Gastrocnemius medialis (tissue), 4 donors: ENCODE measurements around the gene EIF3B. TPM values are rescaled to one million over a fixed set of nuclear protein-coding genes. Genes with fewer than 3 reads are reported as not detected.
"Not testable (repeated sequence)": the region's sequence is repeated elsewhere in the genome, so short reads cannot be mapped to it uniquely, and the experiment has no call there.

Experiments used
- ATAC-seq, 2 donors: fragments of 150-250 bp; one replicate each; pipeline ENCODE4 v1.9.1; 2016
- DNase-seq, 2 donors: peaks; one replicate each; pipeline ENCODE4 v3.0.0-alpha.2; 2019
- H3K27ac ChIP-seq, 4 donors: fragments of 200-600 bp; sonication (generic); 1 replicate in 1 of 4; 2 replicates in 3 of 4; pipeline ENCODE4 v1.5.1; 2016 to 2018; ENCODE audit warnings: mild to moderate bottlenecking in 2 of 4, moderate library complexity in 1 of 4
- H3K27me3 ChIP-seq, 3 donors: fragments of 200-600 bp; sonication (generic) in 2 of 3; 1 replicate in 1 of 3; 2 replicates in 2 of 3; pipeline versions ENCODE4 v1.5.1 to v1.6.0; 2016 to 2019; ENCODE audit warnings: mild to moderate bottlenecking in 1 of 3, moderate library complexity in 1 of 3
- H3K36me3 ChIP-seq, 2 donors: fragments of 200-600 bp; sonication (generic) in 1 of 2; one replicate each; pipeline ENCODE4 v1.5.1; 2017 to 2018
- H3K4me1 ChIP-seq, 2 donors: fragments of 200-600 bp; sonication (generic) in 1 of 2; one replicate each; pipeline ENCODE4 v1.5.1; 2016 to 2017; ENCODE audit warnings: mild to moderate bottlenecking in 2 of 2
- H3K4me3 ChIP-seq, 4 donors: fragments of 200-600 bp; sonication (generic) in 3 of 4; 1 replicate in 1 of 4; 2 replicates in 3 of 4; pipeline ENCODE4 v1.5.1; 2016 to 2019; ENCODE audit warnings: mild to moderate bottlenecking in 2 of 4
- H3K9me3 ChIP-seq, 3 donors: fragments of 200-600 bp; sonication (generic) in 2 of 3; 1 replicate in 1 of 3; 2 replicates in 2 of 3; pipeline ENCODE4 v1.5.1; 2016 to 2019
- POLR2A ChIP-seq, 2 donors: fragments of 450-650 bp; IDR thresholded peaks; one replicate each; pipeline ENCODE4 v1.6.1; 2017; ENCODE audit warnings: antibody characterized with exemption in 2 of 2, mild to moderate bottlenecking in 2 of 2, moderate library complexity in 2 of 2
- in situ Hi-C, 4 donors: fragments of 200-750 bp; cut with MboI; loops; one replicate each; pipeline versions ENCODE4 v1.15.0 to v1.8.0; 2017; ENCODE audit warnings: low sequenced_read_pairs in 4 of 4
- intact Hi-C: fragments of 100-400 bp; cut with DNase I; formaldehyde crosslinking; loops from one replicate; pipeline ENCODE4 v1.15.1; 2023; ENCODE audit warnings: low total_unique reads
- total RNA-seq, 4 donors: library from RNA; depleted of rRNA; stranded (reverse); fragments of >200 nt; gene quantifications; one replicate each; pipeline versions ENCODE4 v1.1.0 to v1.2.3, GENCODE V29; 2016
- TF ChIP-seq, protein P1 (sequence below), 5 experiments: fragments of 450-650 bp in 3 of 5; fragments of 200-600 bp in 2 of 5; sonication (generic) in 2 of 5; IDR thresholded peaks in 4 of 5; conservative IDR thresholded peaks in 1 of 5; 1 replicate in 4 of 5; 2 replicates in 1 of 5; pipeline ENCODE4 v1.5.1; 2016 to 2019; ENCODE audit warnings: antibody characterized with exemption in 5 of 5, mild to moderate bottlenecking in 3 of 5, moderate library complexity in 3 of 5

The EIF3B gene
- total RNA-seq, 4 donors from 2014 or later = 105 to 207 (median 195) TPM

DNA sequence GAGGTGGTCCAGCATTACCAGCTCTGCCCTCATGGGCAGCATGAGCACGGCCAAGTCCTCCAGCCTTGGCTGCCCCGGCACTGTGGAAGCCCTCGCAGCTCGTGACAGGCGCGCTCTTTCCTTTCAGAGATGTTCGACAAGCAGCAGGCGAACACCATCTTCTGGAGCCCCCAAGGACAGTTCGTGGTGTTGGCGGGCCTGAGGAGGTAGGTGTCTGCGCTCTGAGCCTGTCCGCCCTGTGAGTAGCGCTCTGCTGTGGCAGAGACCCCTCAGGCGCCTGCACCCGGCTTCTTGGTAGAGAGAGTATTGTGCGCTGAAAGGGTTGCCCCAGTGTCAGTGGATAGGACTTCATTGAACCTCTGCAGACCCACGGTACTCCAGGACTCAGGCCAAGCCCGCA is 19.8 kb downstream of the EIF3B start:
- in situ Hi-C loops = no loop called here
- DNase-seq (no peak), ATAC-seq (no peak)
- Histone ChIP-seq H3K27ac (peak overlapping the region; percentile 18 to 71 (median 62)), H3K4me3 (no peak overlapping the region), H3K27me3 (no peaks in the 10 kb centered on the region), H3K9me3 (no peaks in the 10 kb centered on the region), H3K36me3 (peaks cover 6 to 89% of the 10 kb centered on the region in 2 donors), H3K4me1 (peaks cover 11 to 12% of the 10 kb centered on the region in 2 donors)
- intact Hi-C loops = no loop called here
- TF ChIP-seq, protein P1, sequence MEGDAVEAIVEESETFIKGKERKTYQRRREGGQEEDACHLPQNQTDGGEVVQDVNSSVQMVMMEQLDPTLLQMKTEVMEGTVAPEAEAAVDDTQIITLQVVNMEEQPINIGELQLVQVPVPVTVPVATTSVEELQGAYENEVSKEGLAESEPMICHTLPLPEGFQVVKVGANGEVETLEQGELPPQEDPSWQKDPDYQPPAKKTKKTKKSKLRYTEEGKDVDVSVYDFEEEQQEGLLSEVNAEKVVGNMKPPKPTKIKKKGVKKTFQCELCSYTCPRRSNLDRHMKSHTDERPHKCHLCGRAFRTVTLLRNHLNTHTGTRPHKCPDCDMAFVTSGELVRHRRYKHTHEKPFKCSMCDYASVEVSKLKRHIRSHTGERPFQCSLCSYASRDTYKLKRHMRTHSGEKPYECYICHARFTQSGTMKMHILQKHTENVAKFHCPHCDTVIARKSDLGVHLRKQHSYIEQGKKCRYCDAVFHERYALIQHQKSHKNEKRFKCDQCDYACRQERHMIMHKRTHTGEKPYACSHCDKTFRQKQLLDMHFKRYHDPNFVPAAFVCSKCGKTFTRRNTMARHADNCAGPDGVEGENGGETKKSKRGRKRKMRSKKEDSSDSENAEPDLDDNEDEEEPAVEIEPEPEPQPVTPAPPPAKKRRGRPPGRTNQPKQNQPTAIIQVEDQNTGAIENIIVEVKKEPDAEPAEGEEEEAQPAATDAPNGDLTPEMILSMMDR (IDR thresholded peaks at IDR 0.05 in 4 of 5, conservative IDR thresholded peaks at IDR 0.05 in 1 of 5) = no peak
- TF ChIP-seq POLR2A (IDR thresholded peaks at IDR 0.05) = no peak

GRCh38 chr7:2374830-2375728 is 20.5 kb downstream of the EIF3B start:
- ATAC-seq = peak; percentile 67 to 79

DNA sequence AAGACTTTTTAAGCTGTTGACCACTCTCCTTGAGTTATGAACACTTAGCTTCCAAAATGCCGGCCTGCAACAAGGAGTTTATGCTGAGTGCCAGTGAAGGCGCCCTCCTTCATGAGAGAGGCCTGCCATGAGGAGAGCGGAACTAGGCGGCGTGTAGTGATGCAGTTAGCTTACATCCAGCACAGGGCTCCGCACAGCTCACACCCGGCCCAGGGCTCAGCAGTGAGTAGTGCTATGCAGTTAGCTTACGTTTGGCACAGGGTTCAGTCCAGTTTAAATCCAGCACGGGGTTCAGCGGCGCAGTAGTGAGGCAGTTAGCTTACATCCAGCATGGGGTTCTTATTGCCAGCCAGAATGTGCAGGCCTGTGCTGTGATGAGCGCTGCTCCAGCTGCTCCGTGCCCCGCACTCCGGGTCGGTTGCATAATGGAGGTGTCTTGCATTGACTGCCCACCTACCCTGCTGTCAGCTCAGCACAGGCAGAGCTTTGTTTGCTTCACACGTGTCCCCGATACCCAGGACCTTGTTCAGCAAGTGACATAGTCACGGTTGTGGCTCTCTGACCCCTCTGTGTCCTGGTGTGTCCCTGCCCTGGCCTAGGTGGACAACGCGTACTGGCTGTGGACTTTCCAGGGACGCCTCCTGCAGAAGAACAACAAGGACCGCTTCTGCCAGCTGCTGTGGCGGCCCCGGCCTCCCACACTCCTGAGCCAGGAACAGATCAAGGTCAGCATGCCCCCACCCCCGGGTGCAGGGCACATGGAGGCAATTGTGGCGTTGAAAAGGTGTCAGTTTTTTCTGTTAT is 21.9 kb downstream of the EIF3B start:
- TF ChIP-seq, protein P1 (IDR thresholded peaks at IDR 0.05 in 4 of 5, conservative IDR thresholded peaks at IDR 0.05 in 1 of 5) = no peak
- no peak for TF ChIP-seq POLR2A (IDR thresholded peaks at IDR 0.05)
- Histone ChIP-seq H3K36me3 (peaks cover 7 to 89% of the 10 kb centered on the region in 2 donors), H3K9me3 (no peaks in the 10 kb centered on the region), H3K27ac (peak overlapping the region in 2 of 4 donors; percentile 18 to 48), H3K4me1 (peaks cover 11 to 12% of the 10 kb centered on the region in 2 donors), H3K27me3 (no peaks in the 10 kb centered on the region), H3K4me3 (no peak overlapping the region)
- ATAC-seq = no peak
- intact Hi-C loops = no loop called here
- DNase-seq = no peak
- in situ Hi-C loops = no loop called here

More at GRCh38 chr7:2374830-2375728, 20.5 kb downstream of the EIF3B start:
- intact Hi-C loops (no loop called here), in situ Hi-C loops (no loop called here)
- H3K4me3 ChIP-seq = no peak overlapping the region
- DNase-seq = peak; percentile 29 to 52
- H3K27ac ChIP-seq = peak overlapping the region; percentile 18 to 71 (median 62)
- H3K27me3 ChIP-seq = no peaks in the 10 kb centered on the region
- H3K4me1 ChIP-seq = peaks cover 11 to 12% of the 10 kb centered on the region in 2 donors
- H3K9me3 ChIP-seq = no peaks in the 10 kb centered on the region
- peaks cover 6 to 89% of the 10 kb centered on the region in 2 donors for H3K36me3 ChIP-seq
- TF ChIP-seq, protein P1 (IDR thresholded peaks at IDR 0.05 in 4 of 5, conservative IDR thresholded peaks at IDR 0.05 in 1 of 5) = no peak
- no peak for TF ChIP-seq POLR2A (IDR thresholded peaks at IDR 0.05)

GRCh38 chr7:2377492-2377891 is 22.9 kb downstream of the EIF3B start:
- DNase-seq, H3K27ac ChIP-seq, H3K27me3 ChIP-seq, H3K4me3 ChIP-seq, H3K9me3 ChIP-seq, in situ Hi-C loops, ATAC-seq, intact Hi-C loops: not testable (repeated sequence)
- H3K4me1 ChIP-seq = peaks cover 11 to 12% of the 10 kb centered on the region in 2 donors
- H3K36me3 ChIP-seq = peaks cover 7 to 84% of the 10 kb centered on the region in 2 donors

DNA sequence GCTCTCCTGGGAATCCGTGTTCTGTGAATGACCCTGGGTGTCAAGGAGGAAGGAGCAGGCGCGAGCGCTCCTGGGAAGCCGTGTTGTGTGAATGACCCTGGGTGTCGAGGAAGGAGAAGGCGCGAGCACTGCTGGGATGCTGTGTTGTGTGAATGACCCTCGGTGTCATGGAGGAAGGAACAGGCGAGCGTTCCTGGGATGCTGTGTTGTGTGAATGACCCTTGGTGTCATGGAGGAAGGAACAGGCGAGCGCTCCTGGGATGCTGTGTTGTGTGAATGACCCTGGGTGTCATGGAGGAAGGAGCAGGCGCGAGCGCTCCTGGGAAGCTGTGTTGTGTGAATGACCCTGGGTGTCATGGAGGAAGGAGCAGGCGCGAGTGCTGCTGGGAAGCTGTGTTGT is 23.5 kb downstream of the EIF3B start:
- H3K4me3 ChIP-seq, ATAC-seq, in situ Hi-C loops, H3K27ac ChIP-seq, DNase-seq, intact Hi-C loops, H3K9me3 ChIP-seq, H3K27me3 ChIP-seq: not testable (repeated sequence)
- Histone ChIP-seq H3K36me3 (peaks cover 7 to 77% of the 10 kb centered on the region in 2 donors), H3K4me1 (peaks cover 8 to 12% of the 10 kb centered on the region in 2 donors)
